Gastroesophageal sphincter (tissue), 4 donors: ENCODE results near the gene TRRAP. TPM values are rescaled to one million over a fixed set of nuclear protein-coding genes. Genes with fewer than 3 reads are reported as not detected.
"Not testable (repeated sequence)": the region's sequence is repeated elsewhere in the genome, so short reads cannot be mapped to it uniquely, and the experiment has no call there.

Experiments
- ATAC-seq: fragments of 150-250 bp; one replicate; pipeline ENCODE4 v1.9.1; 2016; ENCODE audit warnings: mild to moderate bottlenecking, moderate library complexity
- H3K27ac ChIP-seq, 4 donors: fragments of 200-600 bp; sonication (generic) in 3 of 4; 1 replicate in 3 of 4; 2 replicates in 1 of 4; pipeline ENCODE4 v1.5.1; 2016 to 2019
- H3K27me3 ChIP-seq: fragments of 200-600 bp; sonication (generic); one replicate; pipeline ENCODE4 v1.5.1; 2019
- H3K36me3 ChIP-seq, 2 donors: fragments of 200-600 bp; sonication (generic); one replicate each; pipeline ENCODE4 v1.5.1; 2019; ENCODE audit warnings: control low read depth in 1 of 2
- H3K4me1 ChIP-seq, 3 donors: fragments of 200-600 bp; sonication (generic); 1 replicate in 2 of 3; 2 replicates in 1 of 3; pipeline ENCODE4 v1.5.1; 2016 to 2019; ENCODE audit warnings: control low read depth in 2 of 3
- H3K4me3 ChIP-seq, 2 donors: fragments of 200-600 bp; sonication (generic); one replicate each; pipeline ENCODE4 v1.5.1; 2019; ENCODE audit warnings: mild to moderate bottlenecking in 1 of 2, moderate library complexity in 1 of 2
- H3K9me3 ChIP-seq, 3 donors: fragments of 200-600 bp; sonication (generic); one replicate each; pipeline ENCODE4 v1.5.1; 2017 to 2019; ENCODE audit warnings: control low read depth in 2 of 3
- EP300 ChIP-seq: sonication (generic); formaldehyde crosslinking; IDR thresholded peaks from one replicate; pipeline ENCODE4 v1.6.1; 2017; ENCODE audit warnings: antibody characterized with exemption, mild to moderate bottlenecking
- POLR2A ChIP-seq, 2 donors: fragments of 450-650 bp; IDR thresholded peaks; one replicate each; pipeline ENCODE4 v1.6.1; 2017; ENCODE audit warnings: antibody characterized with exemption in 2 of 2, mild to moderate bottlenecking in 2 of 2, moderate library complexity in 1 of 2
- POLR2AphosphoS5 ChIP-seq: sonication (generic); formaldehyde crosslinking; IDR thresholded peaks from one replicate; pipeline ENCODE4 v1.6.1; 2017; ENCODE audit warnings: antibody characterized with exemption
- WGBS, 2 donors: methylation state at CpG; one replicate each; pipeline ENCODE4 v1.1.5; 2018; ENCODE audit warnings: low coverage in 1 of 2; 5-methylcytosine and 5-hydroxymethylcytosine counted together
- total RNA-seq, 4 donors: library from RNA; depleted of rRNA; stranded (reverse); fragments of >200 nt; gene quantifications; one replicate each; pipeline ENCODE4 v1.1.0, GENCODE V29; 2016
- TF ChIP-seq, protein P1 (sequence below), 4 experiments: fragments of 200-600 bp in 2 of 4; fragments of 450-650 bp in 2 of 4; sonication (generic) in 1 of 4; IDR thresholded peaks; one replicate each; pipeline ENCODE4 v1.5.1; 2017 to 2019; ENCODE audit warnings: antibody characterized with exemption in 4 of 4, mild to moderate bottlenecking in 2 of 4, moderate library complexity in 2 of 4

Gene TRRAP
- total RNA-seq, 4 donors from 2014 or later, result 19.1 to 34.8 (median 28.4) TPM

DNA sequence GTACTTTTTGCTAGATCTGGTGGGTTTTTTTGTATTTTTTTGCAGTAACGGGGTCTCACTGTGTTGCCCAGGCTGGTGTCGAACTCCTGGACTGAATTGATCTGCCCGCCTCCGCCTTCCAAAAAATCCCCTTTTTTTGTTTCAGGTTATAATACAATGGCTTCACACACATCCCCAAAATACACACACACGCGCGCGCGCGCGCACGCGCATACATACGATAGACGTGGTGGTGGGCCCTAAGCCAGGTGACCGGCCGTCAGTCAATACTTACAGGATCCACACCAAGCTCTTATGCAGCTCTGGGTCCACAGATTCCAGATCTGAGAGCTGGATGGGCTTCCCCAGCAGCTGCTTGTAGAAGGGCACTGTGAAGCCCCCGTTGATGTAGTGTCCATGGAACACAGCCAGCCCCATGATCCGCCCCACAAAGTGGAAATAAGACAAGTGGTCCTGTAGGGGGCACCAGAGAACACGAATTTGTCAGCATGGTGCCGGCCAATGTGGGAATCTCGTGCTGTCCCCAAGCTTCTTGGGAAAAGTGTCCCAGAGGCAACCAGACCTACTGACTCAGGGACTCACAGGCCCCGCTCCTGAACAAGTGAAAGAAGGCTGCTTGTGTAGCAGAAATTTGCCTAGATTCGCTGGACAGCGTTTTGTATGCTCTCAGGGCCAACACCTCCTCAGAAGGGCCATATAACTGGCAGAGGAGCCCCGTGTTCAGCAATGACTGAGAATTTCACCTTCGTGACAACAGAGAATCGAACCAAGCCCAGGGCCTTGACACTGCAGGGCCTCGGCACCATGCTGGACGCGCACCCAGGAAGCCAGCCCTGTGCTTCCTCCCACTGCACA lies 162.0 kb downstream of the TRRAP start:
- Histone ChIP-seq H3K27me3 (no peaks in the 10 kb centered on the region), H3K9me3 (no peaks in the 10 kb centered on the region), H3K4me3 (no peak overlapping the region), H3K36me3 (peaks cover 0 to 98% of the 10 kb centered on the region in 2 donors), H3K27ac (peak overlapping the region in 3 of 4 donors; percentile 47 to 68 (median 56)), H3K4me1 (peaks cover 0 to 45% (median 0%) of the 10 kb centered on the region in 3 donors)
- ATAC-seq, result peak; percentile 84
- no peak for TF ChIP-seq EP300
- TF ChIP-seq, protein P1, sequence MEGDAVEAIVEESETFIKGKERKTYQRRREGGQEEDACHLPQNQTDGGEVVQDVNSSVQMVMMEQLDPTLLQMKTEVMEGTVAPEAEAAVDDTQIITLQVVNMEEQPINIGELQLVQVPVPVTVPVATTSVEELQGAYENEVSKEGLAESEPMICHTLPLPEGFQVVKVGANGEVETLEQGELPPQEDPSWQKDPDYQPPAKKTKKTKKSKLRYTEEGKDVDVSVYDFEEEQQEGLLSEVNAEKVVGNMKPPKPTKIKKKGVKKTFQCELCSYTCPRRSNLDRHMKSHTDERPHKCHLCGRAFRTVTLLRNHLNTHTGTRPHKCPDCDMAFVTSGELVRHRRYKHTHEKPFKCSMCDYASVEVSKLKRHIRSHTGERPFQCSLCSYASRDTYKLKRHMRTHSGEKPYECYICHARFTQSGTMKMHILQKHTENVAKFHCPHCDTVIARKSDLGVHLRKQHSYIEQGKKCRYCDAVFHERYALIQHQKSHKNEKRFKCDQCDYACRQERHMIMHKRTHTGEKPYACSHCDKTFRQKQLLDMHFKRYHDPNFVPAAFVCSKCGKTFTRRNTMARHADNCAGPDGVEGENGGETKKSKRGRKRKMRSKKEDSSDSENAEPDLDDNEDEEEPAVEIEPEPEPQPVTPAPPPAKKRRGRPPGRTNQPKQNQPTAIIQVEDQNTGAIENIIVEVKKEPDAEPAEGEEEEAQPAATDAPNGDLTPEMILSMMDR (IDR thresholded peaks at IDR 0.05), result peak in 3 of 4 experiments; percentile 80 to 83 (median 83)
- TF ChIP-seq POLR2A (IDR thresholded peaks at IDR 0.05), result no peak
- peak; percentile 33 for TF ChIP-seq POLR2AphosphoS5
- 41 to 71% methylated on average over 9 to 20 of the region's 31 CpGs for WGBS, 2 donors

DNA sequence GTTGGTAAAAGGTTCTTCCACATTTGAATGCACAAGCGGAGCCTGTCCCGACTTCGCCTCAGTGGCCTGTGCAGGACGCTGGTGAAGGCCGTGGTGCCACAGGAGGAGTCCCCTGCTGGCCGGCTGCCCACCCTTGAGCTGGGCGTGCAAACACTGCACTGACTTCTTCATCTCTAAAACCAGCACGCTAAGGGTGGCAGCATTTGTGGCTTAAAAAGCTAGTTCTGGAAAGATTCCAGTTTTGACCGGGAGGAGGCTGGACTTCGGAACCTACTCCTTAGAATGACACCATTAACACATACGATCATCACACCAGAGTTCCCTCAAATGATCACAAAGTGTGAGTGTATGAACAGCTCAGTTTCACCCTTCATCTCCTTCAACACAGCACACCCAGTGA lies 163.2 kb downstream of the TRRAP start:
- H3K4me3 ChIP-seq, result no peak overlapping the region
- H3K36me3 ChIP-seq, result peaks cover 0 to 98% of the 10 kb centered on the region in 2 donors
- no peak for ATAC-seq
- WGBS, 2 donors, result 36 to 48% methylated on average over 4 to 6 of the region's 11 CpGs
- H3K27me3 ChIP-seq, result no peaks in the 10 kb centered on the region
- H3K27ac ChIP-seq, result peak overlapping the region in 2 of 4 donors; percentile 47 to 68
- peaks cover 0 to 36% (median 0%) of the 10 kb centered on the region in 3 donors for H3K4me1 ChIP-seq
- no peaks in the 10 kb centered on the region for H3K9me3 ChIP-seq
- TF ChIP-seq POLR2A (IDR thresholded peaks at IDR 0.05), result no peak
- no peak for TF ChIP-seq POLR2AphosphoS5
- no peak for TF ChIP-seq EP300
- TF ChIP-seq, protein P1 (IDR thresholded peaks at IDR 0.05), result no peak

DNA sequence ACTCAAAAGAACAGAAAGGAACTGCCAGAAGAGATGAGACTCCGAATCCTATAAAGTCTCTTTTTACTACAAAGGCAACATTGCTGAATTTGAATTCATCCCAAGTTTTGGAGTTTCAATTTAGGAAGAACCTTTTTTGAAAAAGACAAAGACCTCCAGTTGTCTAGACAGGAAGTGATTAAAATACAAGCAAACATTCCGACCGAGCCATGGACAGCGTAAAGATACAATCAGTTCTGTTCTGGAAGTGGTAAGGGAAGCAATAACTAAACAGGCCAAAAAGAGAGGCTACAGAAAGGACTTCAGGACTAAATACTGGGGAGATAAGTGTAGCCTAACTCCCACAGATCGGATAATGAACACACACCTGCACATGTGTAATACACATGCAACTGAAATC lies 164.6 kb downstream of the TRRAP start:
- Histone ChIP-seq H3K27me3 (no peaks in the 10 kb centered on the region), H3K9me3 (no peaks in the 10 kb centered on the region), H3K4me1 (peaks cover 0 to 28% (median 0%) of the 10 kb centered on the region in 3 donors), H3K27ac (peak overlapping the region in 1 of 4 donors; percentile 17), H3K4me3 (no peak overlapping the region), H3K36me3 (peaks cover 0 to 98% of the 10 kb centered on the region in 2 donors)
- ATAC-seq, result no peak
- TF ChIP-seq POLR2AphosphoS5 (no peak), POLR2A (IDR thresholded peaks at IDR 0.05) (no peak), EP300 (no peak)
- TF ChIP-seq, protein P1 (IDR thresholded peaks at IDR 0.05), result no peak
- WGBS, 2 donors, result 30 to 70% methylated on average over 3 to 5 of the region's 5 CpGs

DNA sequence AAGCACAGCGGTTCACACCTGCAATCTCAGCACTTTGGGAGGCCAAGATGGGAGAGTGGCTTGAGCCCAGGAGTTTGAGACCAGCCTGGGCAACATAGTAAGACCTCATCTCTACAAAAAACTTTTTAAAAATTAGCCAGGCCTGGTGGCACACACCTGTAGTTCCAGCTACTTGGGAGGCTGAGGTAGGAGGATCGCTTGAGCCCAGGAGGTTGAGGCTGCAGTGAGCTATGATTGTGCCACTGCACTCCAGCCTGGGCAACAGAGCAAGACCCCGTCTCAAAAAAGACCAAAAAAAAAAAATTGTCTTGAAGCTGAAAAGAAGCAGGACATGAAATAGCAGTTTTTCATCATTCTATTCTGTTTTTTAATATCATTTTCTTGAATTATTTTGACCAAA lies 166.5 kb downstream of the TRRAP start:
- not testable (repeated sequence) for H3K9me3 ChIP-seq, H3K4me3 ChIP-seq, H3K27me3 ChIP-seq, H3K27ac ChIP-seq, ATAC-seq
- WGBS, 2 donors, result 93% methylated on average over 3 of the region's 3 CpGs; no CpG with 5 or more reads in 1 of the 2 donors
- Histone ChIP-seq H3K36me3 (peaks cover 0 to 98% of the 10 kb centered on the region in 2 donors), H3K4me1 (peaks cover 0 to 28% (median 0%) of the 10 kb centered on the region in 3 donors)

DNA sequence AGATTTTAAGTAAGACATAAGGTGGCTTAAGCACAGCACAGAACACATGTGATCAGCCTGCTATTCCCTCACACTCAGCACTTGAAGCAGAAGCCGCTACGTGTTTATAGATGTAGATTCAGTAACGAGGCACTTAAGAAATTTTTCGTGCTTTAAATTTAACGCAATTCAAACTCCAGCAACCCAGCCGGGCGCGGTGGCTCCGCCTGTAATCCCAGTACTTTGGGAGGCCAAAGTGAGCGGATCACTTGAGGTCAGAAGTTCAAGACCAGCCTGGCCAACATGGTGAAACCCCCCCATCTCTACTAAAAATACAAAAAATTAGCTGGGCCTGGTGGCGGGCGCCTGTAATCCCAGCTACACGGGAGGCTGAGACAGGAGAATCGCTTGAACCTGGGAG lies 167.9 kb downstream of the TRRAP start:
- 57 to 85% methylated on average over 3 to 12 of the region's 14 CpGs for WGBS, 2 donors
- H3K27me3 ChIP-seq, result not testable (repeated sequence)

DNA sequence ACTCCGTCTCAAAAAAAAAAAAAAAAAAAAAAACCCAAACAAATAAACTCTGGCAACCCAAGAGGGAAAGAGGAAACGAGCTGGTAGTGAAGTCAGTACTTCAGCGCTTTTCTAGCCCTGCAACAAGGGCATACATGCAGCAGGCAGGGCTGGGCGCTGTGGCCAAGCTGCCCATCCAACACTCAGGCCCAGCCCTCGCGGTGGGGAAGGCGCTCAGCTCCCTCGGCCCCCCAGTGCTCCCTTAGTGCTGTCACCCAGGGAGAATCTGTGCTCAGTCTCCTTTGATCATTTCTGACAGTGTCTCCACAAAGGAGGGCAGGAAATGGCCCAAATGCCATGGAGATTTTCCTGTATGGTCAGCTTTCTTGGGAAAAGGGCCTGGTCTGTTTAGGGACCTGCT lies 168.4 kb downstream of the TRRAP start:
- no peak overlapping the region for H3K27ac ChIP-seq
- no peak overlapping the region for H3K4me3 ChIP-seq
- peaks cover 0 to 100% of the 10 kb centered on the region in 2 donors for H3K36me3 ChIP-seq
- TF ChIP-seq POLR2AphosphoS5 (no peak), POLR2A (IDR thresholded peaks at IDR 0.05) (no peak), EP300 (no peak)
- TF ChIP-seq, protein P1 (IDR thresholded peaks at IDR 0.05), result no peak
- no peak for ATAC-seq
- 70 to 83% methylated on average over 2 to 6 of the region's 8 CpGs for WGBS, 2 donors
- H3K9me3 ChIP-seq, result no peaks in the 10 kb centered on the region
- H3K4me1 ChIP-seq, result peaks cover 0 to 10% (median 0%) of the 10 kb centered on the region in 3 donors
- H3K27me3 ChIP-seq, result no peaks in the 10 kb centered on the region

More for the DNA sequence above, 167.9 kb downstream of the TRRAP start:
- not testable (repeated sequence) for H3K9me3 ChIP-seq, ATAC-seq, H3K4me3 ChIP-seq, H3K27ac ChIP-seq
- Histone ChIP-seq H3K4me1 (peaks cover 0 to 15% (median 0%) of the 10 kb centered on the region in 3 donors), H3K36me3 (peaks cover 0 to 100% of the 10 kb centered on the region in 2 donors)
